ENCODE results near the gene HSF5. TPM values are rescaled to one million over a fixed set of nuclear protein-coding genes. Genes with fewer than 3 reads are reported as not detected.

The HSF5 gene
- total RNA-seq, 1 donor from 2014 or later, result not detected

GRCh38 chr17:58388302-58389190 lies 99.7 kb downstream of the HSF5 start:
- H3K9me3 Mint-ChIP-seq (ENCODE audit: unreplicated experiment), result no peaks in the 10 kb centered on the region
- no peak for TF ChIP-seq CTCF (IDR thresholded peaks at IDR 0.05)
- no peaks in the 10 kb centered on the region for H3K36me3 Mint-ChIP-seq (ENCODE audit: unreplicated experiment)
- no peak overlapping the region for H3K4me3 Mint-ChIP-seq (ENCODE audit: unreplicated experiment)
- H3K4me1 Mint-ChIP-seq (ENCODE audit: unreplicated experiment), result no peaks in the 10 kb centered on the region
- no peak for DNase-seq (ENCODE audit: extremely low spot score, unreplicated experiment)
- no peak overlapping the region for H3K27ac Mint-ChIP-seq (ENCODE audit: unreplicated experiment)
- H3K27me3 Mint-ChIP-seq (ENCODE audit: unreplicated experiment), result peaks cover 38% of the 10 kb centered on the region

- no peak for TF ChIP-seq CTCF (IDR thresholded peaks at IDR 0.05)
- no peaks in the 10 kb centered on the region for H3K4me1 Mint-ChIP-seq (ENCODE audit: unreplicated experiment)
- H3K27ac Mint-ChIP-seq (ENCODE audit: unreplicated experiment), result no peak overlapping the region
- no peaks in the 10 kb centered on the region for H3K9me3 Mint-ChIP-seq (ENCODE audit: unreplicated experiment)
- no peaks in the 10 kb centered on the region for H3K36me3 Mint-ChIP-seq (ENCODE audit: unreplicated experiment)
- H3K27me3 Mint-ChIP-seq (ENCODE audit: unreplicated experiment), result peaks cover 39% of the 10 kb centered on the region
- no peak for DNase-seq (ENCODE audit: extremely low spot score, unreplicated experiment)
- no peak overlapping the region for H3K4me3 Mint-ChIP-seq (ENCODE audit: unreplicated experiment)
These were observed 100.4 kb downstream of the HSF5 start for GRCh38 chr17:58387834-58388233.

- Mint-ChIP-seq H3K4me3 (ENCODE audit: unreplicated experiment) (no peak overlapping the region), H3K9me3 (ENCODE audit: unreplicated experiment) (no peaks in the 10 kb centered on the region), H3K4me1 (ENCODE audit: unreplicated experiment) (no peaks in the 10 kb centered on the region), H3K27ac (ENCODE audit: unreplicated experiment) (no peak overlapping the region), H3K36me3 (ENCODE audit: unreplicated experiment) (no peaks in the 10 kb centered on the region), H3K27me3 (ENCODE audit: unreplicated experiment) (peaks cover 43% of the 10 kb centered on the region)
- DNase-seq (ENCODE audit: extremely low spot score, unreplicated experiment), result no peak
- TF ChIP-seq CTCF (IDR thresholded peaks at IDR 0.05), result no peak
These were observed 101.5 kb downstream of the HSF5 start for GRCh38 chr17:58386708-58387107.

- TF ChIP-seq CTCF (IDR thresholded peaks at IDR 0.05), result no peak
- Mint-ChIP-seq H3K27ac (ENCODE audit: unreplicated experiment) (no peak overlapping the region), H3K4me3 (ENCODE audit: unreplicated experiment) (no peak overlapping the region), H3K27me3 (ENCODE audit: unreplicated experiment) (peaks cover 32% of the 10 kb centered on the region), H3K4me1 (ENCODE audit: unreplicated experiment) (no peaks in the 10 kb centered on the region), H3K9me3 (ENCODE audit: unreplicated experiment) (no peaks in the 10 kb centered on the region), H3K36me3 (ENCODE audit: unreplicated experiment) (no peaks in the 10 kb centered on the region)
- no peak for DNase-seq (ENCODE audit: extremely low spot score, unreplicated experiment)
These were observed 102.8 kb downstream of the HSF5 start for GRCh38 chr17:58385359-58385899.

- Mint-ChIP-seq H3K27me3 (ENCODE audit: unreplicated experiment) (peaks cover 30% of the 10 kb centered on the region), H3K36me3 (ENCODE audit: unreplicated experiment) (no peaks in the 10 kb centered on the region), H3K27ac (ENCODE audit: unreplicated experiment) (no peak overlapping the region), H3K9me3 (ENCODE audit: unreplicated experiment) (no peaks in the 10 kb centered on the region), H3K4me1 (ENCODE audit: unreplicated experiment) (no peaks in the 10 kb centered on the region), H3K4me3 (ENCODE audit: unreplicated experiment) (no peak overlapping the region)
- DNase-seq (ENCODE audit: extremely low spot score, unreplicated experiment), result no peak
- no peak for TF ChIP-seq CTCF (IDR thresholded peaks at IDR 0.05)
These were observed 103.3 kb downstream of the HSF5 start for GRCh38 chr17:58384897-58385296.
